K562 (cell line): ENCODE results near the gene CDK11B. TPM values are rescaled to one million over a fixed set of nuclear protein-coding genes. Genes with fewer than 3 reads are reported as not detected.
A peak's percentile ranks its signal among the peaks of the same experiment; 100 is the strongest.

Source experiments
- ATAC-seq: fragments of 200-7000 bp; cut with Tn5 transposase; 3 replicates; pipeline ENCODE4 v1.9.1; 2020; ENCODE audit warnings: moderate library complexity
- BruUV-seq: library from RNA; stranded (reverse); fragments of 400-500 nt; replicated peaks from 2 replicates; lab custom pipeline; 2021; lab: Mats Ljungman, UMichigan
- CTCF ChIA-PET: fragments of 300-600 bp; formaldehyde crosslinking; extraction: SDS; loops from one replicate; lab custom pipeline; 2021; ENCODE audit warnings: low intra/inter-chr PET ratio; lab: Yijun Ruan, JAX
- POLR2A ChIA-PET: fragments of 300-600, 350-650 bp; sonication (Branson Sonifier 250); formaldehyde crosslinking; extraction: SDS; loops from one replicate; lab custom pipeline; 2021; ENCODE audit warnings: antibody characterized with exemption, inconsistent platforms; lab: Yijun Ruan, JAX
- DNase-seq, 4 experiments: peaks; one replicate each; pipeline versions ENCODE4 v3.0.0 to v3.0.0-alpha.2; 2011 to 2018; ENCODE audit warnings: low spot score in 3 of 4, mixed read lengths in 3 of 4; ENCODE audit errors: extremely low read depth in 1 of 4
- FAIRE-seq: peaks from 2 replicates; lab custom pipeline; 2011; peaks lifted over from hg19 to GRCh38; lab: Jason Lieb, UNC
- H2AFZ ChIP-seq: 2 replicates; pipeline ENCODE4 v1.6.0; 2011; ENCODE audit warnings: low read depth, low read length, control low read depth, inconsistent platforms
- H3K27ac ChIP-seq: fragments of 200-600 bp; 3 replicates; pipeline ENCODE4 v1.8.0; 2011; ENCODE audit warnings: low read depth, mild to moderate bottlenecking, control low read depth, inconsistent platforms, low read length, moderate library complexity, mixed read lengths; ENCODE audit errors: extremely low read depth
- H3K27me3 ChIP-seq, 2 experiments: fragments of 300-600 bp in 1 of 2; 2 replicates in 1 of 2; 3 replicates in 1 of 2; pipeline versions ENCODE4 v1.6.0 to v1.8.0; 2011; ENCODE audit warnings: inconsistent platforms in 2 of 2, low read length in 2 of 2, mild to moderate bottlenecking in 1 of 2, mixed read lengths in 1 of 2, moderate library complexity in 1 of 2; ENCODE audit not compliant: control insufficient read depth in 2 of 2, insufficient read depth in 2 of 2
- H3K36me3 ChIP-seq: fragments of 300-600 bp; 3 replicates; pipeline ENCODE4 v1.8.0; 2011; ENCODE audit warnings: mild to moderate bottlenecking, low read length, inconsistent platforms; ENCODE audit not compliant: control insufficient read depth, insufficient read depth
- H3K4me1 ChIP-seq, 2 experiments: fragments of 200-600 bp in 1 of 2; replicated peaks in 1 of 2; 2 replicates in 1 of 2; 3 replicates in 1 of 2; pipeline versions ENCODE4 v1.5.1 to v1.8.0; 2011; ENCODE audit warnings: inconsistent platforms in 2 of 2, low read length in 2 of 2, mild to moderate bottlenecking in 1 of 2, mixed read lengths in 1 of 2, moderate library complexity in 1 of 2; ENCODE audit not compliant: control insufficient read depth in 2 of 2, insufficient read depth in 2 of 2
- H3K4me2 ChIP-seq: 2 replicates; pipeline ENCODE4 v1.6.1; 2011; ENCODE audit warnings: low read length, control low read depth, inconsistent platforms, mixed read lengths; ENCODE audit not compliant: insufficient read depth
- H3K4me3 ChIP-seq: fragments of 200-600 bp; sonication (generic), shearing (Covaris generic); 2 replicates; pipeline ENCODE4 v1.5.1; 2016; ENCODE audit warnings: control low read depth, inconsistent platforms
- H3K79me2 ChIP-seq: fragments of 200-600 bp; 3 replicates; pipeline ENCODE4 v1.8.0; 2011; ENCODE audit warnings: low read length, inconsistent platforms; ENCODE audit not compliant: control insufficient read depth, insufficient read depth
- H3K9ac ChIP-seq, 2 experiments: 2 replicates each; pipeline versions ENCODE4 v1.6.0 to v1.6.1; 2011; ENCODE audit warnings: low read depth in 2 of 2, low read length in 2 of 2, control low read depth in 1 of 2, inconsistent platforms in 1 of 2, mild to moderate bottlenecking in 1 of 2, mixed read lengths in 1 of 2; ENCODE audit not compliant: insufficient read depth in 1 of 2
- H3K9me1 ChIP-seq: one replicate; pipeline ENCODE4 v1.6.0; 2011; ENCODE audit warnings: inconsistent platforms, mild to moderate bottlenecking, low read length, moderate library complexity; ENCODE audit not compliant: control insufficient read depth, insufficient read depth
- H3K9me3 ChIP-seq: replicated peaks from 2 replicates; pipeline ENCODE4 v1.5.1; 2011; ENCODE audit warnings: low read depth, low read length, inconsistent platforms; ENCODE audit not compliant: control insufficient read depth, insufficient read depth
- H4K20me1 ChIP-seq: replicated peaks from 2 replicates; pipeline ENCODE4 v1.6.1; 2011; ENCODE audit warnings: low read length, inconsistent platforms, mixed read lengths; ENCODE audit not compliant: control insufficient read depth, insufficient read depth
- NR2C2 ChIP-seq, 2 experiments: fragments of 200-800 bp in 1 of 2; sonication (Bioruptor generic) in 1 of 2; sonication (generic) in 1 of 2; formaldehyde crosslinking in 1 of 2; IDR thresholded peaks; 2 replicates each; pipeline versions ENCODE4 v1.6.1 to v1.8.0; 2016 to 2022; ENCODE audit warnings: mild to moderate bottlenecking in 1 of 2, missing compliant biosample characterization in 1 of 2, missing genetic modification characterization in 1 of 2, missing genetic modification reagents in 1 of 2
- ZBTB7A ChIP-seq: IDR thresholded peaks from 2 replicates; pipeline ENCODE4 v1.6.1; 2011; ENCODE audit warnings: low read depth, mild to moderate bottlenecking, low read length, moderate library complexity, borderline replicate concordance; ENCODE audit not compliant: control insufficient read depth
- ZNF253 ChIP-seq: fragments of 250-450 bp; sonication (Bioruptor Pico); conservative IDR thresholded peaks from 2 replicates; pipeline ENCODE4 v1.6.1; 2021; ENCODE audit warnings: mild to moderate bottlenecking
- WGBS: fragments of 100-300 bp; shearing (Covaris generic); methylation state at CpG from one replicate; pipeline ENCODE4 v1.1.6; 2016; ENCODE audit warnings: low coverage, mixed read lengths; ENCODE audit not compliant: insufficient coverage; ENCODE audit errors: missing lambda C conversion rate; 5-methylcytosine and 5-hydroxymethylcytosine counted together
- in situ Hi-C: fragments of 300-500 bp; cut with MboI; formaldehyde crosslinking; loops from 4 replicates; pipeline ENCODE4 v1.15.0; 2018; ENCODE audit warnings: inconsistent platforms, mixed read lengths
- intact Hi-C: fragments of 100-400 bp; cut with micrococcal nuclease; formaldehyde crosslinking; loops from 2 replicates; pipeline ENCODE4 v1.14.2; 2022
- polyA plus RNA-seq, 8 experiments: library from polyadenylated mRNA; depleted of rRNA in 4 of 8; stranded (reverse) in 5 of 8; unstranded in 3 of 8; fragments of >200 nt; fragmentation: Nextera tagmentation in 2 of 8; fragmentation: Illumina TruSeq in 1 of 8; extraction: Ambion mirVana in 2 of 8; extraction: Trizol in 1 of 8; gene quantifications; 2 replicates each; pipeline versions ENCODE4 v1.2.1 to v1.2.3, GENCODE V29; 2011 to 2014; ENCODE audit warnings: inconsistent platforms in 1 of 8, missing spikeins in 1 of 8
- total RNA-seq, 7 experiments: library from RNA; depleted of rRNA in 6 of 7; stranded (reverse); fragments of >200 nt in 6 of 7; fragmentation: Illumina TruSeq in 2 of 7; extraction: Trizol in 2 of 7; gene quantifications; 2 replicates each; pipeline versions ENCODE4 v1.2.1 to v1.2.3, GENCODE V29; 2011 to 2021; ENCODE audit warnings: low replicate concordance in 1 of 7
- TF ChIP-seq, protein P1 (sequence below): sonication (generic); formaldehyde crosslinking; IDR thresholded peaks from 2 replicates; pipeline ENCODE4 v1.8.1; 2023; ENCODE audit warnings: mild to moderate bottlenecking, missing genetic modification reagents
- TF ChIP-seq, protein P2 (sequence below): sonication (generic); formaldehyde crosslinking; IDR thresholded peaks from 2 replicates; pipeline ENCODE4 v1.8.0; 2022; ENCODE audit warnings: mild to moderate bottlenecking, low read depth, missing genetic modification reagents
- TF ChIP-seq, protein P3 (sequence below): sonication (generic); formaldehyde crosslinking; IDR thresholded peaks from 2 replicates; pipeline ENCODE4 v1.8.0; 2023; ENCODE audit warnings: missing genetic modification reagents, mild to moderate bottlenecking, borderline replicate concordance

Gene CDK11B
- total and polyA plus RNA-seq, 9 of the 15 experiments (the other 6 are each of a cell fraction or from before 2014, with no cell fraction given), result 2.8 to 52.2 (median 19.5) TPM

DNA sequence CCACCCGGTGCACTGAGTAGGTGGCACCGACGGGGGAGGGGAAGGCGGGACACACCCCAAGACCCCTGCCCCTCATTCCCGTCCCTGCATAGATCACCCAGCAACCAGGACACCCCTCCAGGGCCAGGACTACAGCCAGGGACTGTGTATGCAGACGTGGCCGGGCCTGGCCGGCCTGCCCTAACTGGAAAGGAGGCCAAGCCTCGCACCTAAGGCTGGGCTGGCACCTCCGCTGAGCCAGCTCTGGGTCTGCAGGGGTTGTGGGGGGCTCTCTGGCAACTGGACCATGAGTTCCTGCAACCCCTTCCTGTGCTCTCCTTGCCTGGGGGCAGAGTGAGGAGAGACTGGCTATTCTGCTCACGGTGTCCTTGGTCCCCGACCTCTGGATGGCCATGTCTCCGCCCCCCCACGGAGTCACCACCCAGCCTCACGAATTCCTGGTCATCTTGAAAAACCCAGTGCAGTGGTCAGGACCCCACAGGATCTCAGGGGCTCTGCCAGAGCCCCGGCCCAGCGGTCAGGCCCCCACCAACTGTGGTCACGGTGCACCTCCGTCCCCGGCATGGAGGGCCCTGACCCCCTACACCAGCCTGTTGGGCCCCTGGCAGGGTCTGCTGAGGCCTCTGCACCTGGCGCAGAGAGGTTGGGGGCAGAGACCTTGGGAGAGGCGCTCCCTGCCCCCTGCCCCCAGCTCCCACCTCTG lies 57.8 kb downstream of the CDK11B start:
- CTCF ChIA-PET, result no interaction called here
- Histone ChIP-seq H3K9ac (peak overlapping the region in 1 of 2 experiments; percentile 70; a peak in 2 of 4 replicates), H3K36me3 (no peaks in the 10 kb centered on the region), H3K9me1 (no peaks in the 10 kb centered on the region), H3K4me1 (peaks cover 20 to 92% of the 10 kb centered on the region in 2 experiments; a peak in 4 of 5 replicates), H3K79me2 (no peaks in the 10 kb centered on the region; the same call in 2 of the 3 replicates), H3K27ac (no peak overlapping the region), H3K4me3 (no peak overlapping the region; the same call in 1 of the 2 replicates), H3K9me3 (no peaks in the 10 kb centered on the region), H4K20me1 (no peaks in the 10 kb centered on the region; the same call in 1 of the 2 replicates)
- WGBS, result 74% methylated on average over 17 of the region's 22 CpGs
- ATAC-seq, result no peak
- in situ Hi-C loops, result no loop called here
- no peak for FAIRE-seq
- POLR2A ChIA-PET, result interaction anchor here (0.9 to 5.9 kb wide), 2 partner anchors 14 to 16 kb away, joined by 3 to 61 read pairs; partner anchors contain the start of gene MIB2
- DNase-seq, result no peak
- TF ChIP-seq, protein P1, sequence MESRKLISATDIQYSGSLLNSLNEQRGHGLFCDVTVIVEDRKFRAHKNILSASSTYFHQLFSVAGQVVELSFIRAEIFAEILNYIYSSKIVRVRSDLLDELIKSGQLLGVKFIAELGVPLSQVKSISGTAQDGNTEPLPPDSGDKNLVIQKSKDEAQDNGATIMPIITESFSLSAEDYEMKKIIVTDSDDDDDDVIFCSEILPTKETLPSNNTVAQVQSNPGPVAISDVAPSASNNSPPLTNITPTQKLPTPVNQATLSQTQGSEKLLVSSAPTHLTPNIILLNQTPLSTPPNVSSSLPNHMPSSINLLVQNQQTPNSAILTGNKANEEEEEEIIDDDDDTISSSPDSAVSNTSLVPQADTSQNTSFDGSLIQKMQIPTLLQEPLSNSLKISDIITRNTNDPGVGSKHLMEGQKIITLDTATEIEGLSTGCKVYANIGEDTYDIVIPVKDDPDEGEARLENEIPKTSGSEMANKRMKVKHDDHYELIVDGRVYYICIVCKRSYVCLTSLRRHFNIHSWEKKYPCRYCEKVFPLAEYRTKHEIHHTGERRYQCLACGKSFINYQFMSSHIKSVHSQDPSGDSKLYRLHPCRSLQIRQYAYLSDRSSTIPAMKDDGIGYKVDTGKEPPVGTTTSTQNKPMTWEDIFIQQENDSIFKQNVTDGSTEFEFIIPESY (CRISPR knock-in tag), result peak; percentile 0; the same call in 1 of the 2 replicates
- TF ChIP-seq ZNF253 (CRISPR knock-in tag) (no peak), ZBTB7A (0 out of 2 replicates have a peak, but pooled peaks have one; percentile 13), NR2C2 (CRISPR knock-in tag; IDR thresholded peaks at IDR 0.05) (0 out of 2 replicates have a peak, but pooled peaks have one; percentile 11), NR2C2 (tag; IDR thresholded peaks at IDR 0.05) (no peak)
- TF ChIP-seq, protein P2, sequence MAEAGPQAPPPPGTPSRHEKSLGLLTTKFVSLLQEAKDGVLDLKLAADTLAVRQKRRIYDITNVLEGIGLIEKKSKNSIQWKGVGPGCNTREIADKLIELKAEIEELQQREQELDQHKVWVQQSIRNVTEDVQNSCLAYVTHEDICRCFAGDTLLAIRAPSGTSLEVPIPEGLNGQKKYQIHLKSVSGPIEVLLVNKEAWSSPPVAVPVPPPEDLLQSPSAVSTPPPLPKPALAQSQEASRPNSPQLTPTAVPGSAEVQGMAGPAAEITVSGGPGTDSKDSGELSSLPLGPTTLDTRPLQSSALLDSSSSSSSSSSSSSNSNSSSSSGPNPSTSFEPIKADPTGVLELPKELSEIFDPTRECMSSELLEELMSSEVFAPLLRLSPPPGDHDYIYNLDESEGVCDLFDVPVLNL (CRISPR knock-in tag), result 0 out of 2 replicates have a peak, but pooled peaks have one; percentile 33
- TF ChIP-seq, protein P3, sequence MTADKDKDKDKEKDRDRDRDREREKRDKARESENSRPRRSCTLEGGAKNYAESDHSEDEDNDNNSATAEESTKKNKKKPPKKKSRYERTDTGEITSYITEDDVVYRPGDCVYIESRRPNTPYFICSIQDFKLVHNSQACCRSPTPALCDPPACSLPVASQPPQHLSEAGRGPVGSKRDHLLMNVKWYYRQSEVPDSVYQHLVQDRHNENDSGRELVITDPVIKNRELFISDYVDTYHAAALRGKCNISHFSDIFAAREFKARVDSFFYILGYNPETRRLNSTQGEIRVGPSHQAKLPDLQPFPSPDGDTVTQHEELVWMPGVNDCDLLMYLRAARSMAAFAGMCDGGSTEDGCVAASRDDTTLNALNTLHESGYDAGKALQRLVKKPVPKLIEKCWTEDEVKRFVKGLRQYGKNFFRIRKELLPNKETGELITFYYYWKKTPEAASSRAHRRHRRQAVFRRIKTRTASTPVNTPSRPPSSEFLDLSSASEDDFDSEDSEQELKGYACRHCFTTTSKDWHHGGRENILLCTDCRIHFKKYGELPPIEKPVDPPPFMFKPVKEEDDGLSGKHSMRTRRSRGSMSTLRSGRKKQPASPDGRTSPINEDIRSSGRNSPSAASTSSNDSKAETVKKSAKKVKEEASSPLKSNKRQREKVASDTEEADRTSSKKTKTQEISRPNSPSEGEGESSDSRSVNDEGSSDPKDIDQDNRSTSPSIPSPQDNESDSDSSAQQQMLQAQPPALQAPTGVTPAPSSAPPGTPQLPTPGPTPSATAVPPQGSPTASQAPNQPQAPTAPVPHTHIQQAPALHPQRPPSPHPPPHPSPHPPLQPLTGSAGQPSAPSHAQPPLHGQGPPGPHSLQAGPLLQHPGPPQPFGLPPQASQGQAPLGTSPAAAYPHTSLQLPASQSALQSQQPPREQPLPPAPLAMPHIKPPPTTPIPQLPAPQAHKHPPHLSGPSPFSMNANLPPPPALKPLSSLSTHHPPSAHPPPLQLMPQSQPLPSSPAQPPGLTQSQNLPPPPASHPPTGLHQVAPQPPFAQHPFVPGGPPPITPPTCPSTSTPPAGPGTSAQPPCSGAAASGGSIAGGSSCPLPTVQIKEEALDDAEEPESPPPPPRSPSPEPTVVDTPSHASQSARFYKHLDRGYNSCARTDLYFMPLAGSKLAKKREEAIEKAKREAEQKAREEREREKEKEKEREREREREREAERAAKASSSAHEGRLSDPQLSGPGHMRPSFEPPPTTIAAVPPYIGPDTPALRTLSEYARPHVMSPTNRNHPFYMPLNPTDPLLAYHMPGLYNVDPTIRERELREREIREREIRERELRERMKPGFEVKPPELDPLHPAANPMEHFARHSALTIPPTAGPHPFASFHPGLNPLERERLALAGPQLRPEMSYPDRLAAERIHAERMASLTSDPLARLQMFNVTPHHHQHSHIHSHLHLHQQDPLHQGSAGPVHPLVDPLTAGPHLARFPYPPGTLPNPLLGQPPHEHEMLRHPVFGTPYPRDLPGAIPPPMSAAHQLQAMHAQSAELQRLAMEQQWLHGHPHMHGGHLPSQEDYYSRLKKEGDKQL, result no peak
- TF ChIP-seq, all 486 proteins: peak for 4
- Histone ChIP-seq H3K27me3 (no peaks in the 10 kb centered on the region), H2AFZ (no peak overlapping the region), H3K4me2 (peak overlapping the region; percentile 64; the same call in 1 of the 2 replicates)
- intact Hi-C loops, result no loop called here
- no TSS peak for BruUV-seq
